Measurements from ENCODE around the gene USP48. TPM values are rescaled to one million over a fixed set of nuclear protein-coding genes. Genes with fewer than 3 reads are reported as not detected.

USP48 gene
- total and polyA plus RNA-seq, 2 of the 13 experiments (the other 11 are each of a cell fraction or from before 2014, with no cell fraction given), result 30.4 to 30.7 TPM

GRCh38 chr1:21628798-21629393, 154.1 kb downstream of the USP48 start:
- ChIA-PET POLR2A (no interaction called here), CTCF (ENCODE audit: low intra/inter-chr PET ratio, low total read pairs) (no interaction called here)
- no TSS peak for BruUV-seq (replicated peaks)
- in situ Hi-C loops (cut with HindIII; ENCODE audit: extremely low pct_ligation_motif_present, low pct_unique_long_range_greater_than_20kb) (no loop called here), intact Hi-C loops (cut with micrococcal nuclease; ENCODE audit: unreplicated experiment) (no loop called here)
- no peaks in the 10 kb centered on the region for H3K27me3 ChIP-seq (ENCODE audit: control insufficient read depth in 1 of 2, insufficient read depth in 2 of 2, low read length in 2 of 2)
- peaks cover 10 to 17% of the 10 kb centered on the region in 2 experiments for H3K36me3 ChIP-seq (replicated peaks in 1 of 2; ENCODE audit: control insufficient read depth in 1 of 2, insufficient read depth in 2 of 2, low read length in 2 of 2)
- ATAC-seq (no peak), DNase-seq (ENCODE audit: low spot score) (no peak), FAIRE-seq (no peak)
- H3K9me3 ChIP-seq (ENCODE audit: low read length), result no peaks in the 10 kb centered on the region
- TF ChIP-seq ZSCAN21 (CRISPR knock-in tag; IDR thresholded peaks at IDR 0.05; ENCODE audit: borderline replicate concordance) (no peak), ZNF562 (CRISPR knock-in tag; IDR thresholded peaks at IDR 0.05; ENCODE audit: borderline replicate concordance) (no peak), ZNF329 (CRISPR knock-in tag; IDR thresholded peaks at IDR 0.05; ENCODE audit: low read depth) (no peak), PLRG1 (conservative IDR thresholded peaks at IDR 0.05) (no peak), ZFP36L2 (CRISPR knock-in tag; IDR thresholded peaks at IDR 0.05) (no peak), AFF4 (CRISPR knock-in tag; IDR thresholded peaks at IDR 0.05) (no peak), FOXA1 (IDR thresholded peaks at IDR 0.05) (no peak), FOXA1 (CRISPR knock-in tag; IDR thresholded peaks at IDR 0.05) (no peak), MYC (CRISPR knock-in tag; IDR thresholded peaks at IDR 0.05; ENCODE audit: borderline replicate concordance) (no peak), ZFP82 (CRISPR knock-in tag; IDR thresholded peaks at IDR 0.05; ENCODE audit: borderline replicate concordance) (no peak)
- TF ChIP-seq, protein P1, sequence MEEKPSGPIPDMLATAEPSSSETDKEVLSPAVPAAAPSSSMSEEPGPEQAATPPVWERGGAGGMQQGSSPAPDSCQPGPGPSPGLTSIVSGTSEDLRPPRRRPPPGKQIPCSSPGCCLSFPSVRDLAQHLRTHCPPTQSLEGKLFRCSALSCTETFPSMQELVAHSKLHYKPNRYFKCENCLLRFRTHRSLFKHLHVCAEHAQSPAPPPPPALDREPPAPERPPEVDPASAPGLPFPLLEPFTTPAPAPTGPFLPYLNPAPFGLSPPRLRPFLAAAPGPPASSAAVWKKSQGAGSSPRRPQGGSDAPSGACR (CRISPR knock-in tag; IDR thresholded peaks at IDR 0.05), result no peak
- H3K79me2 ChIP-seq (ENCODE audit: insufficient read depth, low read length), result no peaks in the 10 kb centered on the region
- H3K4me2 ChIP-seq (ENCODE audit: low read depth, low read length), result no peak overlapping the region
- no peaks in the 10 kb centered on the region for H4K20me1 ChIP-seq (ENCODE audit: insufficient read depth, low read length)
- 96% methylated on average over 3 of the region's 7 CpGs for WGBS (ENCODE audit: low lambda C conversion rate)
- H3K4me3 ChIP-seq (replicated peaks in 1 of 3; ENCODE audit: insufficient read depth in 1 of 3, low read depth in 2 of 3, low read length in 3 of 3), result no peak overlapping the region
- H3K27ac ChIP-seq (ENCODE audit: extremely low read length, insufficient read depth, low read length), result no peak overlapping the region
- no peak overlapping the region for H3K9ac ChIP-seq (ENCODE audit: insufficient read depth, low read depth, low read length)
- peaks cover 47% of the 10 kb centered on the region for H3K4me1 ChIP-seq (ENCODE audit: insufficient read depth, low read length)
- no peak overlapping the region for H2AFZ ChIP-seq (ENCODE audit: low read length)

Other genes with a start within 250 kb of the USP48 start
- 9.7 and 11.9 TPM in 2 replicates for gene RAP1GAP, start 113.8 kb downstream of the USP48 start, total RNA-seq (2016; rRNA removed; fragmentation: Illumina TruSeq; extraction: Trizol)
- 37.5 and 46.1 TPM in 2 replicates for gene RAP1GAP, start 113.8 kb downstream of the USP48 start, polyA plus RNA-seq (2011; rRNA removed)
- gene LDLRAD2, start 29.1 kb upstream of the USP48 start, total RNA-seq (2016; rRNA removed; fragmentation: Illumina TruSeq; extraction: Trizol), result not detected in 2 replicates
- not detected in 2 replicates for gene LDLRAD2, start 29.1 kb upstream of the USP48 start, polyA plus RNA-seq (2011; rRNA removed)
- gene HSPG2, start 154.2 kb upstream of the USP48 start, total RNA-seq (2016; rRNA removed; fragmentation: Illumina TruSeq; extraction: Trizol), result 5.6 and 9.1 TPM in 2 replicates
- 10.3 and 13.1 TPM in 2 replicates for gene HSPG2, start 154.2 kb upstream of the USP48 start, polyA plus RNA-seq (2011; rRNA removed)
- not detected in 2 replicates for gene CELA3B, start 193.9 kb upstream of the USP48 start, total RNA-seq (2016; rRNA removed; fragmentation: Illumina TruSeq; extraction: Trizol)
- 0.34 TPM in 1 of 2 replicates, not detected in the other for gene CELA3B, start 193.9 kb upstream of the USP48 start, polyA plus RNA-seq (2011; rRNA removed)
- not detected in 2 replicates for gene CELA3A, start 218.5 kb upstream of the USP48 start, total RNA-seq (2016; rRNA removed; fragmentation: Illumina TruSeq; extraction: Trizol)
- 0.09 and 0.73 TPM in 2 replicates for gene CELA3A, start 218.5 kb upstream of the USP48 start, polyA plus RNA-seq (2011; rRNA removed)